MM.1S (cell line): ENCODE measurements around the gene FBXL13.

Experiments
- EZH2 ChIP-seq: fragments of 300-600 bp; sonication (generic); optimal IDR thresholded peaks from 2 replicates; pipeline ENCODE3; 2017; ENCODE audit warnings: low read depth, mild to moderate bottlenecking, antibody characterized with exemption, low read length, mixed read lengths
- EZH2phosphoT487 ChIP-seq: fragments of 300-600 bp; sonication (generic); IDR thresholded peaks from 2 replicates; pipeline ENCODE4 v1.6.1; 2018; ENCODE audit warnings: antibody characterized with exemption, low read length

DNA sequence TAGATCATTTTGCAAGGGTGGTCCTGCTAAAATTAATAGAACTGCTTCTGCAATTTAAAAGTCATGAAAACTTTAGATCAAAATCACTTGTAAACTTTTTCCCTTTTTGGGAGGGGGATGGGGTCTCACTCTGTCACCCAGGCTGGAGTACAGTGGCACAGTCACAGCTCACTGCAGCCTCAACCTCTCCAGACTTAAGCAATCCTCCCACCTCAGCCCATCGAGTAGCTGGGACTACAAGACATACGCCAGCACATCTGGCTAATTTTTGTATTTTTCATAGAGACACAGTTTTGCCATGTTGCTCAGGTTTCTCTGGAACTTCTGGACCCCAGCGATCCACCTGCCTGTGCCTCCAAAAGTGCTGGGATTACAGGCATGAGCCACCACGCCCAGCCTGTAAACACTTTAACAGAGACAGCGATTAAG is 82.1 kb downstream of the FBXL13 start:
- TF ChIP-seq EZH2: no peak
- TF ChIP-seq EZH2phosphoT487: no peak
